H1 (cell line): ENCODE data around the gene ANKS1A. TPM values are rescaled to one million over a fixed set of nuclear protein-coding genes. Genes with fewer than 3 reads are reported as not detected.

Source experiments
- CTCF ChIA-PET: fragments of 300-600 bp; sonication (Branson Sonifier 250); formaldehyde crosslinking; loops from one replicate; lab custom pipeline; 2021; ENCODE audit not compliant: partially characterized antibody; lab: Charles Lee
- POLR2A ChIA-PET: fragments of 300-600 bp; sonication (Branson Sonifier 250); formaldehyde crosslinking; loops from one replicate; lab custom pipeline; 2021; ENCODE audit warnings: inconsistent platforms; ENCODE audit not compliant: partially characterized antibody; lab: Charles Lee
- DNase-seq, 2 experiments: peaks; one replicate each; pipeline versions ENCODE4 v3.0.0 to v3.0.0-alpha.2; 2010 to 2022; ENCODE audit warnings: low spot score in 2 of 2, low read depth in 1 of 2, mixed read lengths in 1 of 2
- FAIRE-seq: peaks from 2 replicates; lab custom pipeline; 2011; peaks lifted over from hg19 to GRCh38; lab: Jason Lieb, UNC
- H2AFZ ChIP-seq: 2 replicates; pipeline ENCODE4 v1.8.1; 2012; ENCODE audit warnings: low read length, inconsistent platforms
- H2AK5ac ChIP-seq: 2 replicates; pipeline ENCODE4 v1.6.1; 2013; ENCODE audit warnings: low read depth, low read length
- H2BK120ac ChIP-seq: replicated peaks from 2 replicates; pipeline ENCODE3; 2013; ENCODE audit warnings: low read depth, low read length, inconsistent platforms
- H2BK12ac ChIP-seq: 2 replicates; pipeline ENCODE4 v1.6.1; 2013; ENCODE audit warnings: low read depth, low read length
- H2BK15ac ChIP-seq: 2 replicates; pipeline ENCODE4 v1.6.1; 2013; ENCODE audit warnings: low read length
- H2BK20ac ChIP-seq: 2 replicates; pipeline ENCODE4 v1.6.1; 2013; ENCODE audit warnings: low read length
- H2BK5ac ChIP-seq: 2 replicates; pipeline ENCODE4 v1.6.1; 2013; ENCODE audit warnings: low read depth, low read length
- H3K14ac ChIP-seq: 2 replicates; pipeline ENCODE4 v1.6.1; 2013; ENCODE audit warnings: inconsistent platforms; ENCODE audit not compliant: insufficient read length
- H3K18ac ChIP-seq: 2 replicates; pipeline ENCODE4 v1.6.1; 2013; ENCODE audit warnings: low read length; ENCODE audit errors: extremely low read depth
- H3K23ac ChIP-seq: 2 replicates; pipeline ENCODE4 v1.6.1; 2013; ENCODE audit warnings: inconsistent platforms; ENCODE audit not compliant: insufficient read length
- H3K23me2 ChIP-seq: 2 replicates; pipeline ENCODE4 v1.6.1; 2013; ENCODE audit warnings: low read depth, low read length
- H3K27ac ChIP-seq: 2 replicates; pipeline ENCODE4 v1.6.1; 2011; ENCODE audit warnings: low read depth, low read length, inconsistent platforms
- H3K27me3 ChIP-seq, 4 experiments: replicated peaks in 1 of 4; 1 replicate in 1 of 4; 2 replicates in 3 of 4; pipeline versions ENCODE4 v1.6.1 to v1.8.1; 2011 to 2013; ENCODE audit warnings: low read length in 3 of 4, mild to moderate bottlenecking in 3 of 4, inconsistent platforms in 2 of 4, mixed read lengths in 2 of 4, moderate library complexity in 1 of 4; ENCODE audit not compliant: control insufficient read depth in 3 of 4, insufficient read depth in 3 of 4; ENCODE audit errors: extremely low read depth in 1 of 4
- H3K36me3 ChIP-seq, 4 experiments: 2 replicates each; pipeline versions ENCODE4 v1.6.1 to v1.8.1; 2011 to 2013; ENCODE audit warnings: mild to moderate bottlenecking in 4 of 4, low read length in 3 of 4, moderate library complexity in 2 of 4, control low read depth in 1 of 4, inconsistent platforms in 1 of 4; ENCODE audit not compliant: insufficient read depth in 4 of 4, control insufficient read depth in 2 of 4
- H3K4ac ChIP-seq: replicated peaks from 2 replicates; pipeline ENCODE3; 2013; ENCODE audit warnings: low read length, low read depth, mixed read lengths, inconsistent platforms; ENCODE audit not compliant: insufficient read length
- H3K4me1 ChIP-seq, 4 experiments: replicated peaks in 1 of 4; 1 replicate in 1 of 4; 2 replicates in 3 of 4; pipeline versions ENCODE4 v1.6.1 to v1.8.1; 2011 to 2013; ENCODE audit warnings: low read length in 3 of 4, inconsistent platforms in 2 of 4, mixed read lengths in 1 of 4; ENCODE audit not compliant: insufficient read depth in 4 of 4, control insufficient read depth in 3 of 4
- H3K4me2 ChIP-seq, 2 experiments: 2 replicates each; pipeline versions ENCODE4 v1.6.1 to v1.8.1; 2011 to 2013; ENCODE audit warnings: low read depth in 2 of 2, low read length in 2 of 2, control low read depth in 1 of 2, inconsistent platforms in 1 of 2, mild to moderate bottlenecking in 1 of 2; ENCODE audit not compliant: insufficient read depth in 1 of 2
- H3K4me3 ChIP-seq, 4 experiments: fragments of 200-600, 300-600 bp in 1 of 4; sonication (generic), shearing (Covaris generic), sonication (Bioruptor Twin) in 1 of 4; 2 replicates each; pipeline versions ENCODE4 v1.5.1 to v1.8.1; 2011 to 2016; ENCODE audit warnings: low read length in 4 of 4, low read depth in 3 of 4, control low read depth in 2 of 4, inconsistent platforms in 2 of 4, mild to moderate bottlenecking in 2 of 4, mixed read lengths in 1 of 4, moderate library complexity in 1 of 4; ENCODE audit not compliant: insufficient read depth in 2 of 4; ENCODE audit errors: extremely low read depth in 1 of 4
- H3K56ac ChIP-seq: replicated peaks from 2 replicates; pipeline ENCODE3; 2013; ENCODE audit warnings: low read depth, mild to moderate bottlenecking, mixed read lengths, low read length, inconsistent platforms; ENCODE audit not compliant: insufficient read length
- H3K79me1 ChIP-seq: 2 replicates; pipeline ENCODE4 v1.6.1; 2013; ENCODE audit warnings: low read depth, low read length, control low read depth
- H3K79me2 ChIP-seq, 2 experiments: 2 replicates each; pipeline versions ENCODE4 v1.6.1 to v1.8.1; 2012 to 2013; ENCODE audit warnings: low read length in 2 of 2, mild to moderate bottlenecking in 2 of 2, inconsistent platforms in 1 of 2; ENCODE audit not compliant: insufficient read depth in 2 of 2, control insufficient read depth in 1 of 2
- H3K9ac ChIP-seq, 4 experiments: replicated peaks in 1 of 4; 1 replicate in 1 of 4; 2 replicates in 3 of 4; pipeline versions ENCODE4 v1.6.1 to v1.8.1; 2011 to 2013; ENCODE audit warnings: low read depth in 3 of 4, low read length in 3 of 4, control low read depth in 2 of 4, mild to moderate bottlenecking in 2 of 4, moderate library complexity in 2 of 4, inconsistent platforms in 1 of 4; ENCODE audit errors: extremely low read depth in 1 of 4
- H3K9me3 ChIP-seq, 2 experiments: 2 replicates each; pipeline versions ENCODE4 v1.6.1 to v1.8.1; 2012 to 2013; ENCODE audit warnings: mild to moderate bottlenecking in 2 of 2, moderate library complexity in 2 of 2, control low read depth in 1 of 2, inconsistent platforms in 1 of 2, low read depth in 1 of 2, low read length in 1 of 2, mixed read lengths in 1 of 2; ENCODE audit not compliant: insufficient read depth in 2 of 2
- H4K20me1 ChIP-seq, 2 experiments: replicated peaks in 1 of 2; 2 replicates each; pipeline versions ENCODE3 to v1.8.1; 2011 to 2013; ENCODE audit warnings: inconsistent platforms in 2 of 2, low read length in 2 of 2, mild to moderate bottlenecking in 1 of 2; ENCODE audit not compliant: insufficient read depth in 2 of 2, control insufficient read depth in 1 of 2
- H4K5ac ChIP-seq: 2 replicates; pipeline ENCODE4 v1.6.1; 2013; ENCODE audit warnings: low read length, low read depth, mixed read lengths, inconsistent platforms; ENCODE audit not compliant: insufficient read length
- H4K8ac ChIP-seq: 2 replicates; pipeline ENCODE4 v1.8.0; 2013; ENCODE audit warnings: mild to moderate bottlenecking, moderate library complexity, low read length, inconsistent platforms; ENCODE audit not compliant: insufficient read depth; ENCODE audit errors: extremely low read depth
- H4K91ac ChIP-seq: replicated peaks from 2 replicates; pipeline ENCODE3; 2013; ENCODE audit warnings: low read length, mixed read lengths, inconsistent platforms; ENCODE audit not compliant: insufficient read length
- BCL11A ChIP-seq, 2 experiments: IDR thresholded peaks; one replicate each; pipeline ENCODE4 v1.6.1; 2011; ENCODE audit warnings: low read depth in 2 of 2, low read length in 2 of 2, mild to moderate bottlenecking in 2 of 2
- CHD2 ChIP-seq: IDR thresholded peaks from 2 replicates; pipeline ENCODE4 v1.6.1; 2012; ENCODE audit warnings: low read length, improper control_type of control experiment
- SP4 ChIP-seq: IDR thresholded peaks from 2 replicates; pipeline ENCODE4 v1.6.1; 2012; ENCODE audit warnings: low read length, inconsistent platforms
- ZNF274 ChIP-seq: IDR thresholded peaks from 2 replicates; pipeline ENCODE4 v1.7.0; 2012; ENCODE audit warnings: low read length, borderline replicate concordance; ENCODE audit errors: extremely low read depth
- WGBS, 2 experiments: shearing (Covaris generic) in 1 of 2; methylation state at CpG; one replicate each; pipeline versions ENCODE4 v1.1.6 to v1.1.7; 2013 to 2015; ENCODE audit warnings: low lambda C conversion rate in 2 of 2, mixed read lengths in 2 of 2, inconsistent platforms in 1 of 2, low coverage in 1 of 2, missing lambda C conversion rate in 1 of 2; ENCODE audit not compliant: insufficient replicate concordance in 2 of 2, insufficient coverage in 1 of 2, insufficient read length in 1 of 2; ENCODE audit errors: extremely low coverage in 1 of 2, missing lambda C conversion rate in 1 of 2; 5-methylcytosine and 5-hydroxymethylcytosine counted together
- polyA plus RNA-seq, 7 experiments: library from polyadenylated mRNA; depleted of rRNA in 3 of 7; stranded (reverse) in 5 of 7; unstranded in 2 of 7; fragments of >200 nt in 5 of 7; fragments of 200-250 nt in 2 of 7; gene quantifications; 1 replicate in 5 of 7; 2 replicates in 1 of 7; 4 replicates in 1 of 7; pipeline versions ENCODE4 v1.2.1 to v1.2.3, GENCODE V29; 2011 to 2013; ENCODE audit warnings: missing spikeins in 2 of 7, mixed read lengths in 2 of 7
- total RNA-seq: library from RNA; stranded (reverse); fragmentation: NEBNext Ultra II Directional; extraction: Animal tissue kit (Norgen Biotek cat#: 25700); gene quantifications from 2 replicates; pipeline ENCODE4 v1.2.1, GENCODE V29; 2021
- TF ChIP-seq, protein P1 (sequence below): IDR thresholded peaks from 2 replicates; pipeline ENCODE4 v1.6.1; 2011; ENCODE audit warnings: low read depth, mild to moderate bottlenecking, low read length; ENCODE audit not compliant: insufficient read depth

The ANKS1A gene
- total and polyA plus RNA-seq, 2 of the 8 experiments (the other 6 are each of a cell fraction or from before 2014, with no cell fraction given), result 9.8 to 30.9 TPM

DNA sequence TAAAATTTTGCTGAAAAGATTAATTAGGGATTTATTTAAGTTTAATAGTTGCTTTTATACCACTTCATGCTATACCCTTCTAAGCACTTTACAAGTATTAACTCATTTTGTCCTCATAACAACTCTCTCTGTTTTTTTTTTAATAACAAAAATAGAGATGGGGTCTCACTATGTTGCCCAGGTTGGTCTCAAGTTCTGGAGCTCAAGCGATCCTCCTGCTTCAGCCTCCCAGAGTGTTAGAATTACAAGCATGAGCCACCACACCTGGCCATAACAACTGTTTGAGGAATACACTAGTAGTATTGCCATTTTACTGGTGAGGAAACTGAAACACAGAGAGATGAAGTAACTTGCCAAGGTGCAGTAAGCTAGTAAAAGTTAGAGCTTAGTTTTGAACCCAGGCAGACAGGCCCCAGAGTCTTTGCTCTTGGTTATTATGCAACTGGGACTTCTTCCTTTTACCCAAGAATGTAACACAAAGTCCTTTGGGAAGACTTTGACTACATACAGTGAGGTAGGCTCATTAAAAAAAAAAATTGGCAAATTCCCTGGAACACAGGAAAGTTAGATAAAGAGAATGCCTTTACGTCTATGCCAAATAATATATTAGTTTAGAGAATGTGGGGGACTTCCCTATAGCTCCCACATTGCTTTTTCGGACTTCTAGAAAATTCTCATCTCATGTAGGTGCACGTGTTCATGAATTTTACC, 11.4 kb downstream of the ANKS1A start:
- H3K56ac ChIP-seq, result no peak overlapping the region
- H3K9me3 ChIP-seq, result no peaks in the 10 kb centered on the region
- no peak overlapping the region for H3K9ac ChIP-seq
- H3K36me3 ChIP-seq, result no peaks in the 10 kb centered on the region
- H4K91ac ChIP-seq, result no peak overlapping the region
- H2AK5ac ChIP-seq, result no peak overlapping the region
- CTCF ChIA-PET, result interaction anchor here (0.5 to 1.3 kb wide), 3 partner anchors 86 to 1158 kb away, joined by 4 read pairs; no protein-coding TSS in a partner anchor
- TF ChIP-seq, protein P1, sequence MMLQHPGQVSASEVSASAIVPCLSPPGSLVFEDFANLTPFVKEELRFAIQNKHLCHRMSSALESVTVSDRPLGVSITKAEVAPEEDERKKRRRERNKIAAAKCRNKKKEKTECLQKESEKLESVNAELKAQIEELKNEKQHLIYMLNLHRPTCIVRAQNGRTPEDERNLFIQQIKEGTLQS, result no peak
- TF ChIP-seq CHD2 (no peak), ZNF274 (no peak), SP4 (no peak), BCL11A (IDR thresholded peaks at IDR 0.05; ENCODE audit: low read depth in 2 of 2, low read length in 2 of 2) (no peak)
- no peak overlapping the region for H2AFZ ChIP-seq
- no peak overlapping the region for H3K4me3 ChIP-seq
- H3K79me1 ChIP-seq, result no peaks in the 10 kb centered on the region; the same call in 1 of the 2 replicates
- H3K18ac ChIP-seq, result no peak overlapping the region
- H4K20me1 ChIP-seq, result peaks cover 2% of the 10 kb centered on the region in 2 experiments
- H4K8ac ChIP-seq, result no peak overlapping the region
- H2BK20ac ChIP-seq, result no peak overlapping the region
- H3K27ac ChIP-seq, result no peak overlapping the region
- FAIRE-seq (no peak), DNase-seq (no peak)
- no peak overlapping the region for H2BK15ac ChIP-seq
- peaks cover 0 to 67% of the 10 kb centered on the region in 2 experiments; a peak in 2 of 4 replicates for H3K79me2 ChIP-seq
- 78% methylated on average over 4 of the region's 4 CpGs; no CpG with 5 or more reads in 1 of the 2 experiments for WGBS, 2 experiments
- no peak overlapping the region for H3K4ac ChIP-seq
- no peak overlapping the region for H4K5ac ChIP-seq
- POLR2A ChIA-PET, result interaction anchor here (0.7 to 3.9 kb wide), 2 partner anchors 11 to 26 kb away, joined by 4 to 34 read pairs; partner anchors contain the start of genes ANKS1A and TAF11
- no peaks in the 10 kb centered on the region for H3K23me2 ChIP-seq
- H3K14ac ChIP-seq, result no peak overlapping the region
- no peaks in the 10 kb centered on the region; a peak in 1 of 7 replicates for H3K4me1 ChIP-seq
- no peak overlapping the region for H3K4me2 ChIP-seq
- H2BK5ac ChIP-seq, result no peak overlapping the region
- no peak overlapping the region for H2BK12ac ChIP-seq
- H2BK120ac ChIP-seq, result no peak overlapping the region
- H3K27me3 ChIP-seq, result no peaks in the 10 kb centered on the region
- H3K23ac ChIP-seq, result no peak overlapping the region
